GM20000 (cell line): Measurements from ENCODE around the gene STAT5B.

Experiments
- DNase-seq: peaks from one replicate; pipeline ENCODE4 v3.0.0; 2012; ENCODE audit warnings: low spot score
- CTCF ChIP-seq: IDR thresholded peaks from 2 replicates; pipeline ENCODE4 v1.5.1; 2012; ENCODE audit warnings: mild to moderate bottlenecking, control low read depth; ENCODE audit errors: extremely low read depth, missing control alignments

Gene STAT5B

GRCh38 chr17:42316755-42317154, 40.6 kb upstream of the STAT5B start:
- TF ChIP-seq CTCF = no peak
- no peak for DNase-seq

- no peak for TF ChIP-seq CTCF
- peak; percentile 55 for DNase-seq
Observed at GRCh38 chr17:42315402-42316156, 39.4 kb upstream of the STAT5B start.

GRCh38 chr17:42313773-42314566, 37.8 kb upstream of the STAT5B start:
- no peak for DNase-seq
- no peak for TF ChIP-seq CTCF

- no peak for DNase-seq
- no peak for TF ChIP-seq CTCF
Observed at GRCh38 chr17:42313389-42313772, 37.2 kb upstream of the STAT5B start.

GRCh38 chr17:42312285-42313130, 36.3 kb upstream of the STAT5B start:
- TF ChIP-seq CTCF = peak; percentile 72

GRCh38 chr17:42312035-42312284, 35.8 kb upstream of the STAT5B start:
- no peak for DNase-seq
- TF ChIP-seq CTCF = no peak

More at GRCh38 chr17:42312285-42313130, 36.3 kb upstream of the STAT5B start:
- peak; percentile 84 for DNase-seq
